GM18508 (cell line): ENCODE data around the gene VANGL1.

Experiments
- ATAC-seq: cut with Tn5 transposase; IDR thresholded peaks from one replicate; pipeline ENCODE4 v1.9.1; 2021; ENCODE audit warnings: moderate number of reproducible peaks; ENCODE audit not compliant: insufficient read depth, unreplicated experiment

The VANGL1 gene

GRCh38 chr1:115665319-115666096 is 23.7 kb downstream of the VANGL1 start:
- ATAC-seq, result no peak

GRCh38 chr1:115666206-115666605 is 24.4 kb downstream of the VANGL1 start:
- ATAC-seq, result no peak

GRCh38 chr1:115666702-115667101 is 24.9 kb downstream of the VANGL1 start:
- no peak for ATAC-seq

GRCh38 chr1:115668579-115668978 is 26.8 kb downstream of the VANGL1 start:
- no peak for ATAC-seq

- no peak for ATAC-seq
Measured at GRCh38 chr1:115669002-115669673, 27.4 kb downstream of the VANGL1 start.

- no peak for ATAC-seq
Measured at GRCh38 chr1:115669886-115670285, 28.1 kb downstream of the VANGL1 start.

- ATAC-seq, result no peak
Measured at GRCh38 chr1:115670476-115671175, 28.9 kb downstream of the VANGL1 start.

- ATAC-seq, result no peak
Measured at GRCh38 chr1:115671176-115671934, 29.6 kb downstream of the VANGL1 start.

GRCh38 chr1:115672224-115673009 is 30.6 kb downstream of the VANGL1 start:
- no peak for ATAC-seq

GRCh38 chr1:115676498-115677181 is 34.9 kb downstream of the VANGL1 start:
- ATAC-seq, result no peak

GRCh38 chr1:115677182-115677555 is 35.4 kb downstream of the VANGL1 start:
- no peak for ATAC-seq

- ATAC-seq, result no peak
Measured at GRCh38 chr1:115677565-115677964, 35.8 kb downstream of the VANGL1 start.

- ATAC-seq, result no peak
Measured at GRCh38 chr1:115678141-115678540, 36.4 kb downstream of the VANGL1 start.

- no peak for ATAC-seq
Measured at GRCh38 chr1:115679141-115679611, 37.4 kb downstream of the VANGL1 start.

- ATAC-seq, result no peak
Measured at GRCh38 chr1:115680730-115681111, 39.0 kb downstream of the VANGL1 start.

GRCh38 chr1:115682792-115683191 is 41.0 kb downstream of the VANGL1 start:
- no peak for ATAC-seq

- no peak for ATAC-seq
Measured at GRCh38 chr1:115685029-115685705, 43.4 kb downstream of the VANGL1 start.

GRCh38 chr1:115687744-115688143 is 46.0 kb downstream of the VANGL1 start:
- no peak for ATAC-seq

- ATAC-seq, result no peak
Measured at GRCh38 chr1:115690972-115691371, 49.2 kb downstream of the VANGL1 start.
